Coronary artery (tissue), 2 donors: ENCODE data around the gene ERC1.

ENCODE experiments used
- DNase-seq: peaks from one replicate; pipeline ENCODE4 v3.0.0-alpha.2; 2017; ENCODE audit warnings: low spot score
- H3K27ac ChIP-seq, 2 donors: fragments of 200-600 bp; sonication (generic); one replicate each; pipeline ENCODE4 v1.5.1; 2016 to 2019
- H3K4me3 ChIP-seq: fragments of 200-600 bp; sonication (generic); 2 replicates; pipeline ENCODE4 v1.5.1; 2016; ENCODE audit warnings: mild to moderate bottlenecking, moderate library complexity
- CTCF ChIP-seq: fragments of 200-600 bp; sonication (generic); IDR thresholded peaks from one replicate; pipeline ENCODE4 v1.5.1; 2019; ENCODE audit warnings: antibody characterized with exemption

ERC1 gene

GRCh38 chr12:951176-951575 is 39.8 kb upstream of the ERC1 start:
- Histone ChIP-seq H3K27ac (no peak overlapping the region), H3K4me3 (no peak overlapping the region)
- no peak for TF ChIP-seq CTCF
- no peak for DNase-seq

GRCh38 chr12:953776-954175 is 37.2 kb upstream of the ERC1 start:
- no peak overlapping the region for H3K27ac ChIP-seq
- no peak overlapping the region for H3K4me3 ChIP-seq
- TF ChIP-seq CTCF: no peak
- DNase-seq: no peak

- no peak for TF ChIP-seq CTCF
- H3K4me3 ChIP-seq: no peak overlapping the region
- no peak for DNase-seq
- H3K27ac ChIP-seq: no peak overlapping the region
Observed at GRCh38 chr12:954741-955140, 36.3 kb upstream of the ERC1 start.

GRCh38 chr12:955939-956338 is 35.1 kb upstream of the ERC1 start:
- TF ChIP-seq CTCF: no peak
- Histone ChIP-seq H3K4me3 (no peak overlapping the region), H3K27ac (no peak overlapping the region)
- DNase-seq: no peak

- TF ChIP-seq CTCF: no peak
- no peak for DNase-seq
- H3K27ac ChIP-seq: no peak overlapping the region
Observed at GRCh38 chr12:958588-959123, 32.4 kb upstream of the ERC1 start.

GRCh38 chr12:966724-967123 is 24.3 kb upstream of the ERC1 start:
- H3K4me3 ChIP-seq: no peak overlapping the region
- no peak for TF ChIP-seq CTCF

More at GRCh38 chr12:958588-959123, 32.4 kb upstream of the ERC1 start:
- no peak overlapping the region for H3K4me3 ChIP-seq

GRCh38 chr12:967641-968040 is 23.4 kb upstream of the ERC1 start:
- no peak overlapping the region for H3K27ac ChIP-seq
- TF ChIP-seq CTCF: no peak
- H3K4me3 ChIP-seq: no peak overlapping the region
- no peak for DNase-seq

More at GRCh38 chr12:966724-967123, 24.3 kb upstream of the ERC1 start:
- DNase-seq: no peak
- no peak overlapping the region for H3K27ac ChIP-seq
